Osteocyte (in vitro differentiated cells): ENCODE results near the gene PIK3R5. TPM values are rescaled to one million over a fixed set of nuclear protein-coding genes. Genes with fewer than 3 reads are reported as not detected.

Experiments
- DNase-seq: peaks from one replicate; pipeline ENCODE4 v3.0.0; 2021; ENCODE audit warnings: mixed read lengths; ENCODE audit not compliant: unreplicated experiment; ENCODE audit errors: extremely low spot score
- H3K27ac Mint-ChIP-seq: one replicate; pipeline ENCODE4 v1.8.0; 2021; ENCODE audit warnings: mild to moderate bottlenecking, mixed read lengths; ENCODE audit not compliant: unreplicated experiment
- H3K27me3 Mint-ChIP-seq: one replicate; pipeline ENCODE4 v1.8.0; 2021; ENCODE audit warnings: mixed read lengths; ENCODE audit not compliant: unreplicated experiment
- H3K36me3 Mint-ChIP-seq: one replicate; pipeline ENCODE4 v1.8.0; 2021; ENCODE audit warnings: mixed read lengths; ENCODE audit not compliant: unreplicated experiment
- H3K4me1 Mint-ChIP-seq: one replicate; pipeline ENCODE4 v1.8.0; 2021; ENCODE audit warnings: mixed read lengths; ENCODE audit not compliant: unreplicated experiment
- H3K4me3 Mint-ChIP-seq: one replicate; pipeline ENCODE4 v1.8.0; 2021; ENCODE audit warnings: mild to moderate bottlenecking, moderate library complexity, mixed read lengths; ENCODE audit not compliant: unreplicated experiment
- H3K9me3 Mint-ChIP-seq: one replicate; pipeline ENCODE4 v1.8.0; 2021; ENCODE audit warnings: mixed read lengths; ENCODE audit not compliant: unreplicated experiment
- total RNA-seq: library from RNA; stranded (reverse); gene quantifications from 2 replicates; pipeline ENCODE4 v1.2.1, GENCODE V29; 2021
- TF ChIP-seq, protein P1 (sequence below): fragments of 200-600 bp; sonication (generic); IDR thresholded peaks from 2 replicates; pipeline ENCODE4 v1.5.0; 2021; ENCODE audit warnings: antibody characterized with exemption, mild to moderate bottlenecking, moderate library complexity

The PIK3R5 gene
- total RNA-seq, 1 donor from 2014 or later: not detected

GRCh38 chr17:8870406-8871040 is 95.0 kb downstream of the PIK3R5 start:
- no peak for DNase-seq
- H3K36me3 Mint-ChIP-seq: no peaks in the 10 kb centered on the region
- H3K4me1 Mint-ChIP-seq: no peaks in the 10 kb centered on the region
- peaks cover 52% of the 10 kb centered on the region for H3K27me3 Mint-ChIP-seq
- TF ChIP-seq, protein P1, sequence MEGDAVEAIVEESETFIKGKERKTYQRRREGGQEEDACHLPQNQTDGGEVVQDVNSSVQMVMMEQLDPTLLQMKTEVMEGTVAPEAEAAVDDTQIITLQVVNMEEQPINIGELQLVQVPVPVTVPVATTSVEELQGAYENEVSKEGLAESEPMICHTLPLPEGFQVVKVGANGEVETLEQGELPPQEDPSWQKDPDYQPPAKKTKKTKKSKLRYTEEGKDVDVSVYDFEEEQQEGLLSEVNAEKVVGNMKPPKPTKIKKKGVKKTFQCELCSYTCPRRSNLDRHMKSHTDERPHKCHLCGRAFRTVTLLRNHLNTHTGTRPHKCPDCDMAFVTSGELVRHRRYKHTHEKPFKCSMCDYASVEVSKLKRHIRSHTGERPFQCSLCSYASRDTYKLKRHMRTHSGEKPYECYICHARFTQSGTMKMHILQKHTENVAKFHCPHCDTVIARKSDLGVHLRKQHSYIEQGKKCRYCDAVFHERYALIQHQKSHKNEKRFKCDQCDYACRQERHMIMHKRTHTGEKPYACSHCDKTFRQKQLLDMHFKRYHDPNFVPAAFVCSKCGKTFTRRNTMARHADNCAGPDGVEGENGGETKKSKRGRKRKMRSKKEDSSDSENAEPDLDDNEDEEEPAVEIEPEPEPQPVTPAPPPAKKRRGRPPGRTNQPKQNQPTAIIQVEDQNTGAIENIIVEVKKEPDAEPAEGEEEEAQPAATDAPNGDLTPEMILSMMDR: no peak
- no peak overlapping the region for H3K4me3 Mint-ChIP-seq
- H3K27ac Mint-ChIP-seq: no peak overlapping the region
- H3K9me3 Mint-ChIP-seq: no peaks in the 10 kb centered on the region

- H3K27me3 Mint-ChIP-seq: peaks cover 44% of the 10 kb centered on the region
These were observed 96.2 kb downstream of the PIK3R5 start for GRCh38 chr17:8869114-8869815.

GRCh38 chr17:8868529-8868951 is 97.0 kb downstream of the PIK3R5 start:
- Mint-ChIP-seq H3K4me1 (no peaks in the 10 kb centered on the region), H3K4me3 (no peak overlapping the region), H3K36me3 (no peaks in the 10 kb centered on the region), H3K27ac (no peak overlapping the region), H3K9me3 (no peaks in the 10 kb centered on the region), H3K27me3 (peaks cover 44% of the 10 kb centered on the region)
- TF ChIP-seq, protein P1: no peak
- no peak for DNase-seq

More at GRCh38 chr17:8869114-8869815, 96.2 kb downstream of the PIK3R5 start:
- Mint-ChIP-seq H3K27ac (no peak overlapping the region), H3K4me3 (no peak overlapping the region), H3K36me3 (no peaks in the 10 kb centered on the region), H3K9me3 (no peaks in the 10 kb centered on the region), H3K4me1 (no peaks in the 10 kb centered on the region)
- DNase-seq: no peak
- TF ChIP-seq, protein P1: no peak

GRCh38 chr17:8868092-8868491 is 97.4 kb downstream of the PIK3R5 start:
- H3K27ac Mint-ChIP-seq: no peak overlapping the region
- H3K9me3 Mint-ChIP-seq: no peaks in the 10 kb centered on the region
- H3K27me3 Mint-ChIP-seq: peaks cover 44% of the 10 kb centered on the region
- no peak for DNase-seq
- H3K36me3 Mint-ChIP-seq: no peaks in the 10 kb centered on the region
- TF ChIP-seq, protein P1: no peak
- H3K4me1 Mint-ChIP-seq: no peaks in the 10 kb centered on the region
- no peak overlapping the region for H3K4me3 Mint-ChIP-seq

GRCh38 chr17:8867361-8867981 is 98.0 kb downstream of the PIK3R5 start, which contains the start of gene PIK3R6:
PIK3R6 (minus strand) TSS chr17:8867674; CDS start chr17:8849794, 17,880 bp downstream.
- Mint-ChIP-seq H3K4me3 (no peak within 1 kb of the TSS), H3K9me3 (no peaks in the 10 kb centered on the region), H3K27me3 (peaks cover 44% of the 10 kb centered on the region), H3K27ac (no peak within 1 kb of the TSS), H3K4me1 (no peaks in the 10 kb centered on the region), H3K36me3 (no peaks in the 10 kb centered on the region)
- no peak for DNase-seq
- TF ChIP-seq, protein P1: no peak
